HepG2 (cell line): ENCODE results near the gene PGAP3. TPM values are rescaled to one million over a fixed set of nuclear protein-coding genes. Genes with fewer than 3 reads are reported as not detected.
A peak's percentile ranks its signal among the peaks of the same experiment; 100 is the strongest.

Experiments used
- CBFB ChIP-seq: sonication (generic); formaldehyde crosslinking; IDR thresholded peaks from 2 replicates; pipeline ENCODE4 v1.4.0; 2020; ENCODE audit warnings: missing genetic modification reagents
- CCDC6 ChIP-seq: sonication (generic); formaldehyde crosslinking; IDR thresholded peaks from 2 replicates; pipeline ENCODE4 v1.8.1; 2022; ENCODE audit warnings: mild to moderate bottlenecking, missing genetic modification reagents, moderate library complexity
- CREB1 ChIP-seq, 2 experiments: fragments of 450-650 bp in 1 of 2; IDR thresholded peaks; 2 replicates each; pipeline ENCODE4 v1.6.1; 2016 to 2017; ENCODE audit warnings: control low read depth in 1 of 2, mild to moderate bottlenecking in 1 of 2, missing compliant biosample characterization in 1 of 2, missing genetic modification characterization in 1 of 2
- EED ChIP-seq: sonication (generic); formaldehyde crosslinking; IDR thresholded peaks from 2 replicates; pipeline ENCODE4 v1.5.0; 2020; ENCODE audit warnings: mild to moderate bottlenecking, missing genetic modification reagents
- FOXJ3 ChIP-seq: sonication (generic); formaldehyde crosslinking; IDR thresholded peaks from 2 replicates; pipeline ENCODE4 v1.4.0; 2020; ENCODE audit warnings: missing genetic modification reagents, mild to moderate bottlenecking, borderline replicate concordance
- IRF2 ChIP-seq: IDR thresholded peaks from 2 replicates; pipeline ENCODE4 v1.6.1; 2018; ENCODE audit warnings: missing genetic modification reagents, missing compliant biosample characterization
- MEIS1 ChIP-seq: sonication (generic); formaldehyde crosslinking; IDR thresholded peaks from 2 replicates; pipeline ENCODE4 v1.9.0; 2021; ENCODE audit warnings: mild to moderate bottlenecking, missing genetic modification reagents, moderate library complexity, borderline replicate concordance
- SIX4 ChIP-seq: sonication (generic); formaldehyde crosslinking; IDR thresholded peaks from 2 replicates; pipeline ENCODE4 v1.4.0; 2020; ENCODE audit warnings: missing genetic modification reagents
- TBX2 ChIP-seq: sonication (generic); formaldehyde crosslinking; IDR thresholded peaks from 2 replicates; pipeline ENCODE4 v1.5.0; 2020; ENCODE audit warnings: missing genetic modification reagents, mild to moderate bottlenecking, borderline replicate concordance
- ZMYM4 ChIP-seq: sonication (generic); formaldehyde crosslinking; IDR thresholded peaks from 2 replicates; pipeline ENCODE4 v1.8.1; 2023; ENCODE audit warnings: mild to moderate bottlenecking, missing genetic modification reagents
- ZNF430 ChIP-seq: sonication (generic); formaldehyde crosslinking; IDR thresholded peaks from 2 replicates; pipeline ENCODE4 v1.9.0; 2021; ENCODE audit warnings: mild to moderate bottlenecking, missing genetic modification reagents
- ZNF530 ChIP-seq: sonication (generic); formaldehyde crosslinking; IDR thresholded peaks from 2 replicates; pipeline ENCODE4 v1.5.0; 2020; ENCODE audit warnings: low read depth, mild to moderate bottlenecking, missing genetic modification reagents
- ZNF724P ChIP-seq: sonication (generic); formaldehyde crosslinking; IDR thresholded peaks from 2 replicates; pipeline ENCODE4 v1.8.0; 2022; ENCODE audit warnings: missing genetic modification reagents, borderline replicate concordance
- polyA plus RNA-seq, 8 experiments: library from polyadenylated mRNA; depleted of rRNA in 3 of 8; stranded (reverse) in 7 of 8; unstranded in 1 of 8; fragments of >200 nt; fragmentation: Illumina TruSeq in 4 of 8; extraction: Trizol in 4 of 8; gene quantifications; 2 replicates each; pipeline versions ENCODE4 v1.2.1 to v1.2.3, GENCODE V29; 2011 to 2016; ENCODE audit warnings: low read depth in 4 of 8, missing spikeins in 1 of 8, mixed read lengths in 1 of 8; ENCODE audit not compliant: insufficient read depth in 1 of 8
- total RNA-seq, 5 experiments: library from RNA; depleted of rRNA; stranded (reverse); fragments of >200 nt; fragmentation: Illumina TruSeq; extraction: Trizol; gene quantifications; 2 replicates each; pipeline ENCODE4 v1.2.3, GENCODE V29; 2016; ENCODE audit warnings: low read depth in 1 of 5
- TF ChIP-seq, protein P1 (sequence below): sonication (generic); formaldehyde crosslinking; IDR thresholded peaks from 2 replicates; pipeline ENCODE4 v1.8.1; 2023; ENCODE audit warnings: mild to moderate bottlenecking, missing genetic modification reagents, borderline replicate concordance
- TF ChIP-seq, protein P2 (sequence below): sonication (generic); formaldehyde crosslinking; IDR thresholded peaks from 2 replicates; pipeline ENCODE4 v1.5.1; 2020; ENCODE audit warnings: missing genetic modification reagents, mild to moderate bottlenecking, borderline replicate concordance
- TF ChIP-seq, protein P3 (sequence below): sonication (generic); formaldehyde crosslinking; conservative IDR thresholded peaks from 2 replicates; pipeline ENCODE4 v1.8.0; 2022; ENCODE audit warnings: mild to moderate bottlenecking, moderate library complexity, missing genetic modification reagents
- TF ChIP-seq, protein P4 (sequence below): sonication (generic); formaldehyde crosslinking; conservative IDR thresholded peaks from 2 replicates; pipeline ENCODE4 v1.4.0; 2020; ENCODE audit warnings: mild to moderate bottlenecking, missing genetic modification reagents, moderate library complexity
- TF ChIP-seq, protein P5 (sequence below): sonication (generic); formaldehyde crosslinking; IDR thresholded peaks from 2 replicates; pipeline ENCODE4 v1.4.0; 2020; ENCODE audit warnings: mild to moderate bottlenecking, low read depth, missing genetic modification reagents

Gene PGAP3
- total and polyA plus RNA-seq, 2 of the 13 experiments (the other 11 are each of a cell fraction or from before 2014, with no cell fraction given): 11.9 to 14.6 TPM

DNA sequence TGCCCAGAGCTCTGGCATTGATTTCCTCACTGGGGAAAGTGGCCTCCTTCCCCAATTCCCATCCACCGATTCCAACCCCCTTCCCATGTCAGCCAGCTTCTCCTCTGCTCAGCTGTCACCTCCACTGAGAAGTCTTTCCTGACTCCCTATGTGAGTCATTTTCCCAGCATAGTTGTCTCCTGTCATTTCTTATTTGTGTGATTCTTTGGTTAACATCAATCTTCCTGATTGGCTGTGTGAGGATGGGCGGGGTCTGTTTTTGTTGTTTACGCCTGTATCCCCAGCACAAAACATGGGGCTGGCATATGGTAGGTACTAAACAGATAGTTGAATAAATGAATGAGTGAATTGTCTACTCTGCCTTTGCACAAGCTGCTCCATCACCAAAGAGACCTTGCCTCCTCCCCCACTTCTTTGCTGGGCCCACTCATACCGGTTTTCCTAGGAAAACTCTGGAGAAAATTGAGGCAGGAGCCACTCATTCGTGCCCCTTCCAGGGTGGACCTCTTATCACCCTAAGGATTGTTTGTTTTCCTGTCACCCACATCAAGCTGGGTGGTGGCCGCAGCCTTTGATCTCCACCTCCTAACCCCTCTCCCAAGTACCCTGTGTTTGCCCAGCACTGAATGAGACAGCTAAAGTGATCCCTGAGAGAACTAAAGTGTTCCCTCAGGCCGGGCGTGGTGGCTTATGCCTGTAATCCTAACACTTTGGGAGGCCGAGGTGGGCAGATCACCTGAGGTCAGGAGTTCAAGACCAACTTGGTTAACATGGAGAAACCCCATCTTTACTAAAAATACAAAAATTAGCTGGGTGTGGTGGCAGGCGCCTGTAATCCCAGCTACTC lies 48.7 kb upstream of the PGAP3 start (continued):
- TF ChIP-seq MEIS1 (peak; percentile 85; the same call in 1 of the 2 replicates), EED (CRISPR knock-in tag) (no peak), ZNF724P (CRISPR knock-in tag) (peak; percentile 27; the same call in 1 of the 2 replicates), CCDC6 (peak; percentile 67; the same call in 1 of the 2 replicates), IRF2 (CRISPR knock-in tag) (peak; percentile 75), ZMYM4 (CRISPR knock-in tag) (peak; percentile 46; the same call in 1 of the 2 replicates), SIX4 (CRISPR knock-in tag) (0 out of 2 replicates have a peak, but pooled peaks have one; percentile 53), CBFB (CRISPR knock-in tag) (peak; percentile 97), ZNF430 (CRISPR knock-in tag) (peak; percentile 10; the same call in 1 of the 2 replicates), ZNF530 (CRISPR knock-in tag) (no peak), CREB1 (IDR thresholded peaks at IDR 0.05) (no peak), CREB1 (CRISPR knock-in tag; IDR thresholded peaks at IDR 0.05) (peak; percentile 64; the same call in 1 of the 2 replicates), TBX2 (peak; percentile 98), FOXJ3 (peak; percentile 42; the same call in 1 of the 2 replicates)
- TF ChIP-seq, protein P1, sequence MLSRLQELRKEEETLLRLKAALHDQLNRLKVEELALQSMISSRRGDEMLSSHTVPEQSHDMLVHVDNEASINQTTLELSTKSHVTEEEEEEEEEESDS (CRISPR knock-in tag): no peak
- TF ChIP-seq, protein P2, sequence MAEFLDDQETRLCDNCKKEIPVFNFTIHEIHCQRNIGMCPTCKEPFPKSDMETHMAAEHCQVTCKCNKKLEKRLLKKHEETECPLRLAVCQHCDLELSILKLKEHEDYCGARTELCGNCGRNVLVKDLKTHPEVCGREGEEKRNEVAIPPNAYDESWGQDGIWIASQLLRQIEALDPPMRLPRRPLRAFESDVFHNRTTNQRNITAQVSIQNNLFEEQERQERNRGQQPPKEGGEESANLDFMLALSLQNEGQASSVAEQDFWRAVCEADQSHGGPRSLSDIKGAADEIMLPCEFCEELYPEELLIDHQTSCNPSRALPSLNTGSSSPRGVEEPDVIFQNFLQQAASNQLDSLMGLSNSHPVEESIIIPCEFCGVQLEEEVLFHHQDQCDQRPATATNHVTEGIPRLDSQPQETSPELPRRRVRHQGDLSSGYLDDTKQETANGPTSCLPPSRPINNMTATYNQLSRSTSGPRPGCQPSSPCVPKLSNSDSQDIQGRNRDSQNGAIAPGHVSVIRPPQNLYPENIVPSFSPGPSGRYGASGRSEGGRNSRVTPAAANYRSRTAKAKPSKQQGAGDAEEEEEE (CRISPR knock-in tag): no peak; the same call in 1 of the 2 replicates
- TF ChIP-seq, protein P3, sequence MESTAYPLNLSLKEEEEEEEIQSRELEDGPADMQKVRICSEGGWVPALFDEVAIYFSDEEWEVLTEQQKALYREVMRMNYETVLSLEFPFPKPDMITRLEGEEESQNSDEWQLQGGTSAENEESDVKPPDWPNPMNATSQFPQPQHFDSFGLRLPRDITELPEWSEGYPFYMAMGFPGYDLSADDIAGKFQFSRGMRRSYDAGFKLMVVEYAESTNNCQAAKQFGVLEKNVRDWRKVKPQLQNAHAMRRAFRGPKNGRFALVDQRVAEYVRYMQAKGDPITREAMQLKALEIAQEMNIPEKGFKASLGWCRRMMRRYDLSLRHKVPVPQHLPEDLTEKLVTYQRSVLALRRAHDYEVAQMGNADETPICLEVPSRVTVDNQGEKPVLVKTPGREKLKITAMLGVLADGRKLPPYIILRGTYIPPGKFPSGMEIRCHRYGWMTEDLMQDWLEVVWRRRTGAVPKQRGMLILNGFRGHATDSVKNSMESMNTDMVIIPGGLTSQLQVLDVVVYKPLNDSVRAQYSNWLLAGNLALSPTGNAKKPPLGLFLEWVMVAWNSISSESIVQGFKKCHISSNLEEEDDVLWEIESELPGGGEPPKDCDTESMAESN (CRISPR knock-in tag): peak; percentile 39; the same call in 1 of the 2 replicates
- TF ChIP-seq, protein P4, sequence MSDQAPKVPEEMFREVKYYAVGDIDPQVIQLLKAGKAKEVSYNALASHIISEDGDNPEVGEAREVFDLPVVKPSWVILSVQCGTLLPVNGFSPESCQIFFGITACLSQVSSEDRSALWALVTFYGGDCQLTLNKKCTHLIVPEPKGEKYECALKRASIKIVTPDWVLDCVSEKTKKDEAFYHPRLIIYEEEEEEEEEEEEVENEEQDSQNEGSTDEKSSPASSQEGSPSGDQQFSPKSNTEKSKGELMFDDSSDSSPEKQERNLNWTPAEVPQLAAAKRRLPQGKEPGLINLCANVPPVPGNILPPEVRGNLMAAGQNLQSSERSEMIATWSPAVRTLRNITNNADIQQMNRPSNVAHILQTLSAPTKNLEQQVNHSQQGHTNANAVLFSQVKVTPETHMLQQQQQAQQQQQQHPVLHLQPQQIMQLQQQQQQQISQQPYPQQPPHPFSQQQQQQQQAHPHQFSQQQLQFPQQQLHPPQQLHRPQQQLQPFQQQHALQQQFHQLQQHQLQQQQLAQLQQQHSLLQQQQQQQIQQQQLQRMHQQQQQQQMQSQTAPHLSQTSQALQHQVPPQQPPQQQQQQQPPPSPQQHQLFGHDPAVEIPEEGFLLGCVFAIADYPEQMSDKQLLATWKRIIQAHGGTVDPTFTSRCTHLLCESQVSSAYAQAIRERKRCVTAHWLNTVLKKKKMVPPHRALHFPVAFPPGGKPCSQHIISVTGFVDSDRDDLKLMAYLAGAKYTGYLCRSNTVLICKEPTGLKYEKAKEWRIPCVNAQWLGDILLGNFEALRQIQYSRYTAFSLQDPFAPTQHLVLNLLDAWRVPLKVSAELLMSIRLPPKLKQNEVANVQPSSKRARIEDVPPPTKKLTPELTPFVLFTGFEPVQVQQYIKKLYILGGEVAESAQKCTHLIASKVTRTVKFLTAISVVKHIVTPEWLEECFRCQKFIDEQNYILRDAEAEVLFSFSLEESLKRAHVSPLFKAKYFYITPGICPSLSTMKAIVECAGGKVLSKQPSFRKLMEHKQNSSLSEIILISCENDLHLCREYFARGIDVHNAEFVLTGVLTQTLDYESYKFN (CRISPR knock-in tag): peak; percentile 82
- TF ChIP-seq, protein P5, sequence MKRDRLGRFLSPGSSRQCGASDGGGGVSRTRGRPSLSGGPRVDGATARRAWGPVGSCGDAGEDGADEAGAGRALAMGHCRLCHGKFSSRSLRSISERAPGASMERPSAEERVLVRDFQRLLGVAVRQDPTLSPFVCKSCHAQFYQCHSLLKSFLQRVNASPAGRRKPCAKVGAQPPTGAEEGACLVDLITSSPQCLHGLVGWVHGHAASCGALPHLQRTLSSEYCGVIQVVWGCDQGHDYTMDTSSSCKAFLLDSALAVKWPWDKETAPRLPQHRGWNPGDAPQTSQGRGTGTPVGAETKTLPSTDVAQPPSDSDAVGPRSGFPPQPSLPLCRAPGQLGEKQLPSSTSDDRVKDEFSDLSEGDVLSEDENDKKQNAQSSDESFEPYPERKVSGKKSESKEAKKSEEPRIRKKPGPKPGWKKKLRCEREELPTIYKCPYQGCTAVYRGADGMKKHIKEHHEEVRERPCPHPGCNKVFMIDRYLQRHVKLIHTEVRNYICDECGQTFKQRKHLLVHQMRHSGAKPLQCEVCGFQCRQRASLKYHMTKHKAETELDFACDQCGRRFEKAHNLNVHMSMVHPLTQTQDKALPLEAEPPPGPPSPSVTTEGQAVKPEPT: no peak
